GM19438 (cell line): Measurements from ENCODE around the gene POLR3B.
"Not testable (repeated sequence)": the region's sequence is repeated elsewhere in the genome, so short reads cannot be mapped to it uniquely, and the experiment has no call there.

Experiments used
- ATAC-seq: cut with Tn5 transposase; IDR thresholded peaks from one replicate; pipeline ENCODE4 v1.9.1; 2021; ENCODE audit warnings: low read depth; ENCODE audit not compliant: unreplicated experiment

Gene POLR3B

DNA sequence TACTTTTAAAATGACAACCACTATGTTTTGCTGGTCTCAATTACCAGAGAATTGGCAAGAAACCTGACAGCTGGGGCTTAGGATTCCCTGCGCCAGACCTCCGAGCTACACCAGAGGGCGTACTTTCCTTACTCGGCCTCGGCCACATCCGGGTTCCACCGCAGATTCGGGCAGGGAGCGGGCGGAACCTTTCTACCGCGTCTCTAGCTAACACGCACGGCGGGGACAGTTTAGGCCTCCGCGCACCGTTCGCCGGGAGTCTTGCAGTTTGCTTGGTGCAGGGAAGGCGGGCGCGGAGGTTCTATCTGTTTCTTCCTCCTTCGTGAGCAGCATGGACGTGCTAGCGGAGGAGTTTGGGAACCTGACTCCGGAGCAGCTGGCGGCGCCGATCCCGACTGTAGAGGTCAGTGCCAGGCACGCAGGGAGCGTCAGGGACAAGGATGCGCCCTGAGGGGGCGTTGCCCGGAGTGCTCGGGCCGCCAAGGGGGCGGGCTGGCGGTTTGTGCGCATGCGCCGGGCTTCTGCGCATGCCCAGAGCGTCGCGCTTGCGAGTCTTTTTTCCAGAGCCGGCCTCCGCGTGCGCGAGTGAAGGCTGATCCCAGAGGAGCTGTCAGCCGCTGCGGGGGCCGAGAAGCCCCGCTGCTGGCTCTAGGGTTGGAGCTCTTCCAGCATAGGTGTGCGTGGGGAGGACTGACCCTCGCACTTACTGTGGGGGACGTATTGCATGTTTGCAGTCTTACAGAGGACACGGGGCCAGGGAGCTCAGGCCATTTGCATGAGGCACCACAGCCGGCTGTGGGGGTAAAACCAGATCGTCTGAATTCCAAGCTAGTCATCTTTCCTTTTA is at the start of gene POLR3B:
TSS of gene POLR3B (plus strand) at position 200 of the 847 bp plus-strand sequence. CDS start at position 332, 132 bp downstream.
- peak; percentile 88 for ATAC-seq

DNA sequence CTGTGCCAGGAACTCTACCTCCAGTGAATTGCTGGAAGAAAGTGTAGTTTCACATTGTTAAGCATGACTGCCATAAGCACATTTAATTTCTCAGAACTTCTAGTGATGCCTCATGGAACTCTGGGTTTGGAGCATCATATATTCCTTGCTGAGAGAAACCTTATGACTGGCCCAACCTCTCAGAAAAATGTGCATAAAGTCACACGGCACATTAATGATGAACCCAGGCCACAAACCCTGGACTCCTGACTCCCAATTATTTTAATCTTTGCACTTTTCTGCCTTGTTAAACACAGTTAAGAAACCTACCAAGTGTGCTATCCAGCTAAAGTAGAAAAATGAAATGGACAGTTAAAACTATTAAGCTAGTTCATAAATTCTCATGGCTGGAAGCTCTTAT is 49.4 kb upstream of the POLR3B start:
- no peak for ATAC-seq

DNA sequence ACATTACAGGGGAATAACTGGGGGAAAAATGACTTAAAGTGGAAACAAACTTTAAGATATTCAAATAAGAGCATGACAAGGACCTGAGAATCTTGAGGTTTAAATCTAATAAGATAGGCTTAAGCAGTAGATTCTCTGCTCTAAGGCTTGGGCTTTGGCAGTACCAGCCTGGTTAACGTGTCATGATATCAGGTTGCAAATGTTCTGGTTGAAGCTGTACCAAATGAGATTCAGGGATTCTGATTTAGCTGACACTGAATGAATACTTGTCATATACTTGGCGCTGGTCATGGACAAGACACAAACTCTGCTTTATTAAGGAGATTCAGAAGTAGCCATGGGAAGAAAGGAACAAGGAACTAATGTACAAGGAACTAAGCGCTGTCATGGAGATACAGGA is 48.9 kb upstream of the POLR3B start:
- no peak for ATAC-seq

DNA sequence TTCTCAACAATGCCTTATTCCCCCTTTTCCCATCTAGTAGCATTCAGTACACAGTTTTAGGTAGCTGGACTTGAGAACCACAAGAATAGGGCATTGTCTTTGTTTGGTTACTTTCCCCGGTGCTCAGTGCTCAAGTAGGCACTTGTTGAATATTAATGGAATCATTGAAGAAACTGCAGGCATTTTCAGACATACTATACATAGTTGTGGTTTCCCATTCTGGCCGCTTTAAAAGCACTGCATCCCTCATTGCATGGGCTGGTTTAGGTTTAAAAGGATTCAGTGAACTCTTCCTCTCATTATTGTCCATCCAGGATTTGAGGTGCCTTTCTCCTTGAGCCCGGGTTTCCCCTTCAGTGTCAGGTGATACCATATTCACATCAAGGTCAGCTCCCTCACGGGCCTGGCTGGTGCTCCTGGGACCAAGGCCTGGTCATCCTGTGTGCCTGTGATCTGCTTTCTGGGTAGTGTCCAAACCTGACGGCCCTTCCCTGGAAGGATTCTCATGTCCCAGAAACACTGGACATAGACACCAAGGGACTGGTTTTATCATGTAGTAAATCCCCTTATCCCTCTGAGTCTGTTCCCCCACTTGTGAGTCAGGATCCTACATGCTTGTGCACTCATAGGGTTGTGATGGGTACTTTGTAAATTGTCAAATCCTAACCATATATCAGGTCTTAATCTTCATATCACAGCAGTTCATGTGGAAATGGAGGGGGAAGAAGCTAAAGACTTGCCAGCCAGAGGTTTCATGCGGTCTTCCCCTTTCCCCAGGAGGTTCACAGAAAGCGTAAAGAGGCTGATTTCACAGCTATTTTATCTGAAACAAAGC is 47.7 kb upstream of the POLR3B start:
- no peak for ATAC-seq

DNA sequence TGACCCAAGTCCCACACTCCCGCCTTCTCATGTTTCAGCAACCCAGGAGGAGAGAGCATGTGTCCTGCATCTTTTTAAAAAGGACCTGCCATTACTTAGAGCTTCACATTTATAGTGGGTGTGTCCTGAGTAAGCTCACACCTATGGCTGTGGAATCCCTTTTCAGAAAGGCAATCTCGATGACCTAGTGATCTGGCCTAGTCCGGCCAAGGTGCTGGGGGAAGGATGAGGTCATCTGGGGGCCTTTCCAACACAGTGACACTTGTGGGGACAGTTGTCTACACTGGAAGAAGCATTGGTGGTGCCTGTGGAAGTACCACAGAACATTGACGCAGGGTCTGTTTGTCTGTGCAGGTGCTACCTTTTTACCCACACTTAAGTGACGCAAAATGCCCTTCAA is 46.9 kb upstream of the POLR3B start:
- ATAC-seq = no peak

DNA sequence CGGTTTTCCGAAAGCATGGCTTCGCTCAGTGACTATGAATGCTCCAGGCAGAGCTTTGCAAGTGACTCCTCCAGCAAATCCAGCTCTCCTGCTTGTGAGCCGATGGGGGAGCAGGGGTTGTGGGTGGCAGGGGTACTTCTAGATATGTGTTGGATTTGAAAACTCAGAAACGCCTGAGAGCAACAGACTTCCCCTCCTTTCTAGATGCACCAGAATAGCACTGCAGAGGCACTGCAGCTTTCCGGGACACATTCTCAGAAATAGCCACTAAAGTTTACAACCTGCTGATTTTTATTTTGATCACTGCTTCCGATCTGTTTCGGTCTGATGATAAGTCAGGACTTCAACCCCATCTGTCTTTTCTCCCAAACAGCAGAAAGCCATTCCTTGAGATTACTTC is 46.4 kb upstream of the POLR3B start:
- ATAC-seq = no peak

DNA sequence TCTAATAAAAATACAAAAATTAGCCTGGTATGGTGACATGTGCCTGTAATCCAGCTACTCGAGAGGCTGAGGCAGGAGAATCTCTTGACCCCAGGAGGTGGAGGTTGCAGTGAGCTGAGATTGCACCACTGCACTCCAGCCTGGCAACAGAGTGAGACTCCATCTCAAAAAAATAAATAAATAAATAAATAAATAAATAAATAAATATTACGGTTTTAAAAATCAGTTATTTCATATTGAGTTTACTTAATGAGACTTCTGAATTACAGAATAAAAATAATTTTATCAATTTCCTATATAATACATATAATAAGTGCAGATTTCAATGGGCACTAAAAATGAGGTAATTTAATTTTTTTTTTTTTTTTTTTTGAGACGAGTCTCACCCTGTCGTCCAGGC is 44.1 kb upstream of the POLR3B start:
- ATAC-seq = not testable (repeated sequence)

DNA sequence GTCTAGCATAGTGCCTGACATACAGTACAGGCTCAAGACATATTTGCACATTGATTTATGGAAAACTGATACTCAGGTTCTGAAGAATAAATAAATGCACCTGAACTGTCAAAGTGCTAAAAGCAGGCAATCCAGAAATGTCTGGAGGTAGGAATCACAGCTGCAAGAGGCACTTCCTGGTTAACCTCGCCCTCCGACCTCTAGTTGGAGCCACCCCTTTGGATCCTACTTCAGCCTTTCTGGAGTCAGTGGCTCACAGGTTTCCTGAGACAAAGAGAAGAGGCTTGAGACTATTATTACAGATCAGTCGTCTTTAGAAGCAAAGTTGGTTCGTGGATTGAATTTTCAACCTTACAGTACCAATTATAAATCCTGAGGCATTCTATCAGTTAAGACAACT is 42.0 kb upstream of the POLR3B start:
- ATAC-seq = no peak

DNA sequence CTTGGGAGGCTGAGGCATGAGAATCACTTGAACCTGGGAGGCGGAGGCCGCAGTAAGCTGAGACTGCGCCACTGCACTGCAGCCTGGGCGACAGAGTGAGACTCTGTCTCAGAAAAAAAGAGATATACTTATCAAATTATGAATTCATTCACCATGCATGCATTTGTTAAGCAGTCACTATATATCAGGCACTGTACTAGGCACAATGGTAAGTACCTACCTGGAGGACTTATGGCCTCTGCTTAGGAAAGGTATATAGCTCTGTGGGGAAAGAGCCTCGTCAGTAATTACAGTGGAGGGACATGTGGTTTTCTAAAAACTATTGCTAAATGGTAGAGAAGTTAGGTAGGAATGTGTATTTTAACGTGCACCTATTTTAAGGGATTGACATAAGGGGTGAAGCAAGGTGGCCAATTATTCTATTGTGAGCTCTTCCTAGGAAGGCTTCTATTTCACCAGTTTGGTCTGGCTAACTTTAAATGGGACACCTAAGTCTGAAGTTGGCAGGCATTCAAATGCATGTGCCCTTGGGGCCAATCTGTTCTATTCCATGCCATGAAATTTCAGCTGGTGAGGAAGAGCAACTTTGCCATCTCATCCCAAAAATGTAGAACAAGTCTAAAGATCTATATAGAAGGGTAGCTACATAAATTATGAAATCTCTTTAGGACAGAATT is 40.0 kb upstream of the POLR3B start:
- no peak for ATAC-seq

DNA sequence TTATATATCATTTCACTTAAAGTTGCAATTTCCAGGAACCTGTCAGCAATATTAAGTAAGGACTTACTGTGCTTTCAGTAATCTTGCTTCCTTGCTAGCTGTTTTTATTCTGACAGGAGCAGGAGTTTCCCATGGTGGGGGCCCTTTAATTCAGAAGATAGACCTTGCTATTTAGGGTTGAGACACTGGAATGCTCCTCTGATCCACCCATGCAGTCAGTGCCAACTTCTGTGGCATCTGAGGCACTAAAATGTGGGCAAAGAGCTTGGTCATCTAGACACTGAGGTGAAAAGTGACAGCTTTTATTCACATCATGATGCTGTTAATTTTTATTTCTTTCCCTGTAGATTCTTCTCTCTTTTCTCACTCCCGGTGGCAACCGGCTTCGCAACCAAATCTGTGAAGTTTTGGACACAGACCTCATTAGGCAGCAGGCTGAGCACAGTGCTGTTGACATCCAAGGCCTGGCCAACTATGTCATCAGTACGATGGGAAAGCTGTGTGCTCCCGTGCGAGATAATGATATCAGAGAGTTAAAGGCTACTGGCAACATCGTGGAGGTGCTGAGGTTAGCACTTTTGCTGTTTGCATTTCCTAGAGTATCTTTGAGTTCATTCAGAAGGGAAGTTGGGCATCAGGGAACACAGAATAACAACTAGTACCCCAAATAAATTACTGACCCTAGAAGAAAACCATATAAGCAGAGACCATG is 36.3 kb upstream of the POLR3B start:
- no peak for ATAC-seq

DNA sequence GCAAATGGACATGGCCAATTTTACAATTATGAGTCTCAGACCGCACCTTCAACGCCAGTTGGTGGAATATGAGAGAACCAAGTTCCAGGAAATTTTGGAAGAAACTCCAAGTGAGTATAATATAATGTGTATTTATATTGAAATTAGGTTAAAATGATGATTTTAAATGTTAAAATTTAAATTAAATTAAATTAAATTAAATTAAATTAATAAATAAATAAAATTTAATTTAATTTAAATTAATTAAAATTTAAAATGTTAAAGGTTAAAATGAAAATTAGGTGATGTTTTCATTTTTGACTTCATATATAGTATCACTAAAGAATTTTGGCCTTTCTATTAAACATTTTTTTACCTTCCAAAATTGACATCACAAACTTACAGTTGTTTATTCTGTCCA is 34.0 kb upstream of the POLR3B start:
- no peak for ATAC-seq

DNA sequence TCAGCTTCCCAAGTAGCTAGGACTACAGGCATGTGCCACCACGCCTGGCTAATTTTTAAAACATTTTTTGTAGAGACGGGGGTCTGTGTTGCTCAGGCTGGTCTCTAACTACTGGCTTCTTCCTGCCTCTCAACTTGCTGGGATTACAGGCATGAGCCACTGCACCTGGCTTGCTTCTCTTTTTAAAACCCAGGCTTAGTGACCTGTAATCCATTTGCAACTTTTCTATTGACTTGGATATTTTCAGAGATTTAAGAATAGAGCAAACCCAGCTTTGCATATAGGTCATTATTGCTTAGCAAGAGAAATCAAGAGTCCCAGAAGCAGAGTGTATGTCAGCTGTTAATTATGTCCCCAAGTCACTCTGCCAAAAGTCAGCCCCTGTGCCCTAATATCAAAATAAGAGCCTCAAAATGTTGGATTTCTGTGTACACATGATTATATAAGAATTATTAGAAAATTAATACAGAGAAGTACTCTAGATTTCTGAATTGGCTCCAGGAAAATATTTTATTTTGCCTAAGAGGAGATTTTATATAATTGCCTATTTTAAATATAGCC is 30.2 kb upstream of the POLR3B start:
- no peak for ATAC-seq

DNA sequence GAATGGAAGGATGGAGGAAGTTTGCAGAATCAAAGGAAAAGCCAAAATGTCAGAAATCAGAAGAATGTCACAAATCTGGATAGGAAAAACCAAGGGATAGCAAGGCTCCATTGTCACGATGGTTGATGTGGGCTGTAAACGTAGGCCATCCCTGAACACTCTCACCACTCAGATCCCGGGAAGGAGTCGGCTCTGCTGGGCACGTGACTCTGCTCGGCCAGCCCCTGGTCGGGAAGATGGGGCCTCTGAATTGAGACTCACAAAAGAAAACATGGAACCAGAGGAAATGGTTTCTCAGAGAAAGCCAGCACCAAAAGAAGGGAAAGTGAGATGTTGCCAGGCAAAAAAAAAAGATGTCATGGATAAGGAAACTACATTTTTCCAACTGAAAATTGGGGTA is 28.8 kb upstream of the POLR3B start:
- no peak for ATAC-seq

DNA sequence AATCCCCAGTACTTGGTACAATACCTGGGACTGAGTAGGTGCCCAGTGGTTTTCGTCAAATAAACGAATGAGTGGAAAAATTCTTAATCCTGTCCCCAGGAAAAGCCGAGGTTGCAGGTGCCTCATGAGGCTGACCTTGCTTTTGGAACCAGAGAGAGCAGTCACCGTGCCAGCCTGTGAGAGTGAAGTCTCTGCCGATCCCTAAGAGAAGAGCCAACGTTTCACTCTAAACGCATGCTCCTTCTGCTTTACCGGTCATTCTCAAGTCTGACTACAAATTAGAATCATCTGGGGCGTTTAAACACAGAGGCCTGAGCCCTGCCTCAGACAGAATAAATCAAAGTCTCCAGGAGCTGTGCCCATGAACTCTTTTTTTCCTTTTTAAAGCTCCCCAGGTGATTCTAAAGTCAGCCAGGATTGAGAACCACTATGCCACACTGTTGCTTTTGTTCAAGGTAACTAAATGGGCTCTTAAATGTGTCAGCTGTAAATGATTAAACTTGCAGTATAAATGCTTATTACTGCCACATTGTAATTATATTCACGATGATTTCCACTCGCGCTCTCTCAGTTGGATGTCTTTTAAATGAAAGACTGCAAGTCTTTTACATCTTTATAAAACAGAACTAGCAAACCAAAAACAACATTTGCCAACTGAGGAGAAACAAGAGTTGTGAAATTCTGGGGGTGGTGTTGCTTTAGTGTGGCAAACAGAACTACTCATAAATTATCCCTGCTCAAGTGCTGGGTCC is 28.1 kb upstream of the POLR3B start:
- ATAC-seq = no peak

DNA sequence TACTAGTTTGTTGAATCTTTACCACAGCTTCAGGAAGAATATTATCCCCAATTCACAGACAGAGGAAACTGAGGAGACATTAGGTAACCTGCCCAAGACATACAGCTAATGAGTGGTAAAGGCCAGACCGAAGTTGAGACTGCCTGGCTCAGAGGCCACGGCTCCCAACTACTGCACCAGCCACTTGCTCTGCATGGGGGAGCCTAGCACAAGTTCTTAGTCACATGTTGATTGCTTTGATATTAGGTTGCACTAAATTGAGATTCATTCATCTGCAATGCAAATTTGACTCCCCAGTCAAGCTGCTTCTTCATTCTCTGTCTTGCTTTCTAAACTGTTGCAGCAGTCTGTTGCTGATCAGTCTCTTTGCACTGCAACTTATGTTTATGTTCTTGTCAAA is 25.9 kb upstream of the POLR3B start:
- ATAC-seq = no peak

DNA sequence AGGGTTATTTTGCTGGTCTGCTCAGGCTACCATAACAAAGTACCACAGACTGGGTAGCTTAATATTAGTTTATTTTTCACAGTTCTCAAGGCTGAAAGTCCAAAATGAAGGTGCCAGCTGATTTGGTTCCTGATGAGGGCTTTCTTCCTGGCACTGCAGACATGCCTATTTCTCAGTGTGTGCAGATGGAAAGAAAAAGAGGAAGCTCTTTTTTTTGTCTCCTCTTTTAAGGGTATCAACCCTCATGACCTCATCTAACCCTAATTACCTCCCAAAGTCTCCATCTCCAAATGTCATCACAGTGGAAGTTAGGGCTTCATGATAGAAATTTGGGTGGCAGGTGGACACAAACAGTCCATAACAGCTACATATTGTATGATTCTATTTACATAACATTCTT is 25.0 kb upstream of the POLR3B start:
- no peak for ATAC-seq

DNA sequence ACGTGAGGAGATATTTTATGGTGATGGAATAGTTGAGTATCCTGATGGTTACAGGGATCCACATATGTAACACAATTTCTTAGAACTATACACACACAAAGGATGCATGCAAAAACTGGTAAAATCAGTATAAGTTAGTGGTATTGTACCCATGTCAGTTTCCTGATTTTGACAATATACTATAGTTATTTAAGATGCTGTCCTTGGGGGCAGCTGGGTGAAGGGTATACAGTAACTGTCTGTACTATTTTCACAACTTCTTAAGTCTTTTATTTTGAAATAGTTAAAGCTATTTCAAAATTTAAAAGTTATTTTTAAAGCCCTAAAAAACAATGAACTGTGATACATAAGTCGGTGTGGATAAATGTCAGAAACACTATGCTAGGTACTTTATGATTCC is 24.5 kb upstream of the POLR3B start:
- ATAC-seq = no peak

DNA sequence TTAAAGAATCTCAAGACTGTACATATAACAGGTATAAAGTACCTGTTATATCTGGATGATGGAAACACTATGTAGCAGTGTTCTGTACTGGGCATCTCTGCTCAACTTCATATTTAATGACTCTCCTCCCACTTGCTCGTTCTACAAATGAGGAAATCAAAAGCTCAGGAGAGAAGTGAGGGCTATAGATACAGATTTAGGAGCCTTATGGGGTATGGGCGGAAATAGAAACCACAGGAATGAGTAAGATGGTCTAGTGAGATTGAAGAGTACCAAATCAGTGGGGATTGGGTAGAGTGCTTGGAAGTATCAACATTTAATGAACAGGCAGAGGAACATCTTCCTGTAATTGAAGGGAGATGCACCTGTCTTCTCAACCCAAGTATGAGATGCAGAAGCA is 23.8 kb upstream of the POLR3B start:
- no peak for ATAC-seq

DNA sequence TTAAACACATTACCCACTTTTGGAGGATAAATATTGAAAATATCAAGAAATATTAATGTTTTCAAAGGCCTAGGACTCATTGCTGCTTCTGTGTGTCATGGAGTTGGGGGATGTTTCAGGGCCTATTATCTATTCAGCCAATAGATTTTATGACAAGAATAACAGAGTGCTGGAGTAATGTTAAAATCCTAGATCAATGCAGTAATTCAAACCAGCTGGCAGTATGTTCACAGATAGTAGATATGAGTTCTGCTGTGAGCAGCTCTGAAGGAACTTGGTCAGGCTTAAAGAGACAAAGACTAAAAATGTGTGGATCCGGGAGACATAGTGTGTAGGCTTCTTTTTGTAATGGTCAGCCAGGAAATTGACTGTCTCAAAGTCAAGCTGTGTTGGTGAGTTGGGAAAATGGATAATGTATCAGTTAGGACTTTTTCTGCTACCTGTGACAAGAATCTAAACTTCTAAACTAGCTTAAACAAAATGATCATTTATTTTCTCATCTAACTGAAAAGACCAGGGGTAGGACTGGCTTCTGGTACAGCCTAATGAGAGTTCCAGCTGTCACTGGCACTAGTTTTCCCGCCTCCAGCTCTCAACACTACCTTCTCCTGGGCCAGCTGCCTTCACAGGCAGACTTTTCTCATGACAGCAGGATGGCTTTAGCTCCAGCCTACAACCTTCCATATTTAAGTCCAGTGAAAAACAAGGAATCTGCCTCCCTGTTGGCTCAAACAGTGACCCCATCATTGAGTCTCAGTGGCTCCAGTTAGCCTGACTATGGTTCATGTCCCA is 16.3 kb upstream of the POLR3B start:
- no peak for ATAC-seq
